GM18505 (cell line): Measurements from ENCODE around the gene PIM3.

Experiments
- ATAC-seq: cut with Tn5 transposase; IDR thresholded peaks from one replicate; pipeline ENCODE4 v1.9.1; 2021; ENCODE audit not compliant: unreplicated experiment
- POLR2A ChIP-seq: IDR thresholded peaks from 4 replicates; pipeline ENCODE4 v1.6.1; 2011; ENCODE audit warnings: borderline replicate concordance; ENCODE audit not compliant: insufficient read depth, insufficient read length; ENCODE audit errors: extremely low read depth

Gene PIM3

DNA sequence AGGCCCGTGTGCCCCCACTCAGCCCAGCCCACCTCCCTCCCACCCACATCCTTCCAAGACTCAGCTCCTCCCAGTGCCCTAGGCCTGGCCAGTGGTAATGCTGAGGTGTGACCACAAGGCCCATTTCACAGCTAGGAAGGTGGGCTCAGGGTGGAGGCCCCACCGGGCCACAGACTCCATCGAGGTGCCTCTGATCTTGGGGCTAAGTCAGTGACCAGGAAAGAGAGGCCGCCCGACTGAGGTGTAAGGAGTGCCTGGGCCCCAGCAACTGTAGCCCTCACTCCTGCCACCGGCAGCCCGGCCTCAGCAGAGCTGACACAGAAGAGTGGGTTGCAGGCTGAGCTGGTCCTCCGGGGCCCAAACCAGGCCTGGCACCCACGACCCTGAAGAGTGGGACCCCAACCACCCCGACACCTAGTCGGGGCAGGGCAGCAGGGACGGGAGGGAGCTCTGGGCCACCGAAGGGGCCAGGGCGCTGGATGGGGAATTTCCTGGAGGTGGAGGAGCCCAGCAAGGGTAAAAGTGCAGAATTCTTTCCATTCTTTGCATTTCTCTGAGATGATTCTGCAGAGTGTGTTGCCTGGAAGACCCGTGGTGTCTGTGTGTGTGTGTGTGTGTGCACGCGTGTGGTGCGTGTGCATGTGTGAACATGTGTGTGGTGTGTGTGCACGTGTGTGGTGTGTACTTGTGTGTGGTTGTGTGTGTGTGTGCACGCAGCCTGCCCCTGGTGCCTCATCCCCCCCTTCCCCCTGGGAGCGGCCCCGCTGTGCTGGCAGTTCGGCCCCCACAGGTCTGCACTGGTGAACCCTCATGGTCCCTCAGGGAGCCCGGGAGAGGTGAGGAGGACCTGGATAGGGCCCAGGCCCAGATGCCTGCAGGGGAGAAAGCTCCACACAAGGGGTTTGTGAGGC is 8.3 kb upstream of the PIM3 start:
- ATAC-seq: no peak
- no peak for TF ChIP-seq POLR2A

DNA sequence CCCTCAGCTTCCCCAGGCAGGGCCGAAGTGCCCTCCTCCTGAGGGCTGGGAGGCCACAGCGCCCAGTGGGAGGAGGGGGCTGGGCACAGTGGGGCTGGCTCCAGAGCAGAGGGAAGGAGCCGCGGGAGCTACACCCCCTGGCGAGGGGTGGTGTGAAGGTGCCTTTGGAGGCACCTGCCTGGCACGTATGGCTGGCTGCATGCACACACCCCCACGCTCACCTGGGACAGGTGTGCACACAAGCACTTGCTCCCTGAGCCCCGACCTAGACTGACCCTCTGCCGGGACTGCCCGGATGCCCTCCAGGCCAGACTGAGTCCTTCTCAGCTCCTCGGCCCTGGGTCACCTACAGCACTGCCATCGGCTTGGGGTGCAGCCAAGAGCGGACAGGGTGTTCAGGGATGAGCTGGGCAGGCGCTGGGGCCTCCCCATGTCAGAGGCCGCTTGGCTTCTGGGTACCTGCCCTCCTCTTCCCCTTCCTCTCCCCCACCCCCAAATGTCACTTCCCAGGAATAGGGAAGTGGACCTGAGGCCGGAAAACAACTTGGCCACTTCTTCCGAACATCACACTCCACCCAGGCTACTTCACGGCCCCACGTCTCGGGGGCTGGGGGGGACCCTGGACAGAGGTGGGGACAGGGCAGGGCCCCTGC is 7.4 kb upstream of the PIM3 start:
- no peak for TF ChIP-seq POLR2A
- ATAC-seq: no peak

DNA sequence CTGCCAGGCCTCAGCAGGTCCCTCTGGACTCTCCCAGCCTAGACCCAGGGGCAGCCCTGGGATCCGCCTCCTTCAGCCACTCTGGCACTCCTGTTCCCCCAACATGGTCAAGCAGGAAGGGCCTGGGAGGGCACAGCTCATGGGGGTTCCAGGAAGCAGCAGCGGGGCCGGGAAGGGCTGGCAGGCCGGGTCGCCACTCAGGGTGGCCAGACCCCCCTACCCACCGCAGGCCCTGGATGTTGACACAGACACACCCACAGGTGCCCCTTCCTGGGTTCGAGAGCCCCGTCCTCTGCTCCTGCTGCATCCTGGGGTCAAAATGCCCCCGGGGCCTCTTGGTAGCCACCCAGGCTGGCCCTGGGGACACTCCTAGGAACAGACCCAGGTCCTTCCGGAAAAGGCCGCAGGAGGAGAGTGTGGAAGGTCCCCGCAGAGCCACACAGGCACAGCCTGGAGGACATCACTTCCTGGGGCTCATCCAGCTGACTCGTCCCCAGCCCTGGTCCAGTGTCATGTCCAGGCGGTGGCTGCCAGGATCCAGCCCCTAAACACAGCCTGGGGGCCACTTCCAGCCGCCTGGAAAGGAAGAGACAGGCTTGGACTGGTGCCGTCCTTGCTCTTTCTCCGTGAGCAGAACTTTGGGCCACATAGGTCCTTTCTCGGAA is 6.8 kb upstream of the PIM3 start:
- no peak for TF ChIP-seq POLR2A
- no peak for ATAC-seq

DNA sequence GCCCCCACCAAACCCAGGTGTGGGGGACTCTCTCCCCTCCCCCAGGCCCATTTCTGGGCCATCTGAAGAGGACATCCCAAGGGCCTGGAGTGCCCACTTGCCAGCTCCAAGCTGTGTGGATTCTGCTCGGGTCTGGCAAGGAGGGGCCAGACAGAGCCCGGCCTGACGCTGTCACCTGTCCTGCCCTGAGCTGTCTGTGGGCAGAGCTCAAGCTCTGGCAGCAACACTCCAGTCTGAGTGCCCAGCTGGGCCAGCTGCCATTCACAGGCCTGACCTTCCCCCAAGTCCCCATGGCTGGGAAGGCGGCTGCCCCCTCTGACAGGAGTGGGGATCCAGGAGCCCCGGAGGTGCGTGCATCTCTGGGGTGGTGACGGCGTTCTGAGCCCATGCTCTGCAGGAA is 6.2 kb upstream of the PIM3 start:
- TF ChIP-seq POLR2A: no peak

DNA sequence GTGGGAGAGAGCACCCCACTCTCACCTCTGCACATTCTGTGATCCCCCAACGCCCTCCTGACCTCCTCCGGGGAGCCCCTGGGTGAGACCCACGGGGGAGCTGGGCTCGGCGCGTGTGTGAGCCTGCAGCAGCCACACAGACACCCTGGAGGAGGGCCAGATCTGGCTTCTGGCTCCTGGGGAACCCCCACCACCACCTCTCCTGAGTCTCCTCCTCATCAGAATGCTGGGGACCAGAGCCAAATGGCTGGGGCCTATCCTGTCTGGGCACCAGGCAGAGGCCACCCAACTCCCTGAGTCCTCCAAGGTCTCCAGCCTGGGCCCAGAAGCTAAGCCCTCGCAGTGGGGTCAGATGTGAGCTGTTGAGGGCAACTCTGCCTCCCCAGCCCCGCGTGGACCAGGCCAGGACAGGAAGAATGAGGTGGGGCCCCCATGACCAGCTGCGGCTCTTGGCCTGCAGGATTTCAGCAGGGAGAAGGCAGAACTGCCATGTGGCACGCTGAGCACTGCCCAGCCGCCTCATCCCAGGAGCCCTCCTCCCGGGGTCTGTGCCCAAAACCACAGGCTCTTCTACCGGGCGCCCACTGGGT is 5.5 kb upstream of the PIM3 start:
- no peak for ATAC-seq
- no peak for TF ChIP-seq POLR2A

More for the DNA sequence above, 6.2 kb upstream of the PIM3 start:
- ATAC-seq: no peak

DNA sequence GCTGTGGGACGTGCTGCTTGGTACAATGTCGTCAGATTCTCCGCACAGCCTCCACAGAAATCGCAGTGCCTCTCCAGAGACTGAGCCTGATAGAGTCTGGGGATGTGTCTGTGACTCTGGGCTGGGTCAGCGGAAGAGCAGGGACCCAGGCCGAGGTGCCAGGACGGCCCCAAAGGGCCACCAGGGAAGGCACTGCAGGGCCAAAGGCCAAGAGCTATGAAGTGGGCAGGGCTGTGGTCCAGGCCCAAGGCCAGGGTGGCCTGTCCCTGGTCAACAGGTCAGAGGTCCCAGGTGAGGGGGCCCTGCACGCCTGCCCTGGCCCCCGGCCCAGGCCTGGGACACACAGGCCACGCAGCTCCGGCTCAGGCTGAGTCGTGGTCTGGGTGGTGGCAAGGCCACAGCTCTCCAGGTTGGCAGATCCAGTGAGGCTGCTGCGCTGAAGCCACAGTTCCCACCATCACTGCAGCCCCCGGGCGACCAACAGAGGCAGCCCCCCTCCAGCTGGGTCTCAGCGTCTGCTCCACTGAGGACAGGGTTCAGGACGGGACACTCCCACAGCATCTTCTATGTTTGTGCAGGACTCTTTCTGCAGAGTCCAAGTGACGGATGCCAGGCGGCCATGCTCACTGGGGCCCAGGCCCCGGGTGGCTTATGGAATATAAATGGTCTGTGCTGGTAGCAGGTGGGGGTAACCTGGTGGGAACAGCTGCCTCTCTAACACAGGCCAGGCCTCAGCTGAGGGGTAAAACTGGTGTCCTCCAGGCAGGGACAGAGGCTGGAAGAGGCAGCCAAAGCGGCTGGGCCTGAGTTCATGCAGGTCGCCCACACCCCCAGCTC is 4.8 kb upstream of the PIM3 start:
- TF ChIP-seq POLR2A: no peak
- ATAC-seq: no peak

DNA sequence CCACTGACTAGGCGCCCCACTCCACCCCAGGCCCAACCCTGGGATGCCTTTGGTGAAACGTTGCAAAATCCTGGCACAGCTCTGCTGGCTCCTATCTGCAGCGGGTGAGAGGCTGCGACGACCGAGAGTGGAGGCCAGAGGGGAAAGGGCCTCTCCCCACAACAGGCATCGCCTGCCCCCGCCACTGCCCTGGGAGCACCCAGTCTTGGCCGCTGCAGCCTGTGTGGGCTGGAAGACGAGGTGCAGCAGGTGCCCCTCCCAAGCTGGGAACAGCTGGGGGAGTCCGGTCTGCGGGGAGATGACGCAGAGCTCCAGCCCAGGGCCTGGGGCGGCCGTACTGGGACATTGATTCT is 4.2 kb upstream of the PIM3 start:
- no peak for TF ChIP-seq POLR2A
- ATAC-seq: no peak

DNA sequence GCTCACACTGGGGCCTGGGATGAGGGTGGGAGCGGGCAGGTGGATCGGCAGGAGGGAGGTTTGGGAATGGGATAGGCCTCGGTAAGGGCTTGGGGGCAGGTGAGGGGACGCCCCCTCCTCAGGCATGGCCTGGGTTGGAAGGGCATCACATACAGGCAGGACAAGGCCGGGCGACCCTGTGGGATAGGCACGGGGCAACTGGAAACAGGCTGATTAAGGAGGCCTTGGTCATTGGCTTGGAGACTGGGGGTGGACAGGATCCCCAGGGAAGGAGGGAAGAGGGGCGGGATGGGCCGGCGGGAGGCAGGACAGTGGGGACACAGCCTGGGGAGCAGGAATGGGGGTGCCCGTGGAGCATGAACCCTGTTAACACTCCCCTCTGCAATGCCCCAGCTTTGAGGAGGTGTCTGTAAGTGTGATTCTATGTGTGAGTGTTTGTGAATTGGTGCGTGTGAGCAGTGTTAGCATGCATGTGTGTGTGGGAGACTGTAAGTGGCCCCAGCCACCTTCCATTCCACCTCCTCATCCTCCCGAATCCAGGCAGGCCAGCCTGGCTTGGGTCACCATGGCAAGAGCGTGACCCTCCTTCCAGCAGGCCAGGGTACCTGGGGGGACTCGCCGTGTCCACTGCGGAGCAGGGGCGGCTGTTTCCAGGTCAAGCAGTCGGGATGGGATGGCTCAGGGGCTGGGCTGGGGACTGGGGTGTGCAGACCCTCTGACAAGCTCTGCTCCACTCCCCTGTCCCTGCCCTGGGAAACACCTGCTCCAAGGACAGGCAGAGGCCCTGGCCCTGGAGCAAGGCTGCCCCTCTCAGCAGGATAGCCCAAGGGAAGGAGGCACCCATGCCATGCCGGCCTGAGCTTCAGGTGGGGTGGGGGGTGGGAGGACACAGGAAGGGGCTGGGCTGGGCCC is 3.4 kb upstream of the PIM3 start:
- ATAC-seq: no peak
- no peak for TF ChIP-seq POLR2A

DNA sequence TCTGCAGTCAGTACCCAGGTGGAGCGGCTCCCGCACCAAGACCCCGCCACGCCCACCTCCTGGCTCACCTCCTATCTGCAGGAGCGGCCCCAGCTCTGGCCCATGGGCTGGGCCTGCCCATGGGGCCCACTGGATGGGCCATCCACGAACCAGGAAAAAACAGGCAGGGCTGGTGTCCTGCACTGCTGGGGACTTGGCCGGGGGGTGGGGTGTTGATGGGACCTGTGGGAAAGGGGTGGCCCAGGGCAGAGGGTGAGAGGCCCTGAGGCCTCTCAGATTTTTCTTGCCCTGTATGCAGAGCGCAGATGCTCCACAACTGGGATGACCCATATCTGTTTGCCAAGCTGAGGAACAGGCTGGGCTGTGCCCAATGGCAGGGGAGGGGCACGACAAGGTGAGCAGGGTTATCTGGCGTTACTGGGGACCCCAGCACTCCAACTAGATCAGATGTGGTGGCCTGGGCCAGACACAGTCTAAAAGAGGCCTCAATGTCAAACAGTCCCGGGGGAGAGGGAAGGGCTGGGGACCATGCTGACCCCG is 2.7 kb upstream of the PIM3 start:
- ATAC-seq: no peak
- no peak for TF ChIP-seq POLR2A

DNA sequence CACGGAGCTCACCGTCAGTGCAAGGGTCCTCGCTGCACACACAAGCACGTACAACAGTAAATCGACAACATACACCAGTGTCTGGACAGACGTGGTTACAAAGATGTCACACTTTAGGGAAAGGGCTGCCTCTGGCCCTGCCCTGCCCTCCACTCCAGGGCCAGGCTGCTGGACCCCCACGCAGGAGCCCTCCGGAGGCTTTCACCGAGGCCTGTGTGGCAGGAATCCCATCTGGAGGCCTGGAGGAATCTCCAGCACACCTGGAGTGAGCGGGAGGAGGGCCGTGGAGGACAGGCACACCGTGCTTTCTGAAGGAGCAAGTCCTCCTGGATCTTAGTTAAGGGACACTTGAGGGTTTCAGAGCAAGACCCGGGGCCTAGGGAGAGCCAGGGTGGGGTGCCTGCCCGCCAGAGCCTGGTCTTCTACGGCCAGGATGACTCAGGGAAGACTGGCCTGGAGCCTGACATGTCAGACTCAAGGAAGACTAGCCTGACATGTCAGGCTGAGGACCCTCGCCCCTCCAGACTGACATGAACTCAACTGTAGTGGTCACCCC is 2.1 kb upstream of the PIM3 start:
- ATAC-seq: no peak
- no peak for TF ChIP-seq POLR2A
